Activated CD8-positive, alpha-beta memory T cell treated with anti-CD3 and anti-CD28 coated beads for 1 hour (primary cell): ENCODE data around the gene TMSB4Y.

Experiments used
- DNase-seq, 2 donors: peaks; one replicate each; pipeline ENCODE4 v3.0.0-alpha.2; 2020; ENCODE audit warnings: low read depth in 1 of 2; ENCODE audit errors: extremely low read depth in 1 of 2

Gene TMSB4Y

DNA sequence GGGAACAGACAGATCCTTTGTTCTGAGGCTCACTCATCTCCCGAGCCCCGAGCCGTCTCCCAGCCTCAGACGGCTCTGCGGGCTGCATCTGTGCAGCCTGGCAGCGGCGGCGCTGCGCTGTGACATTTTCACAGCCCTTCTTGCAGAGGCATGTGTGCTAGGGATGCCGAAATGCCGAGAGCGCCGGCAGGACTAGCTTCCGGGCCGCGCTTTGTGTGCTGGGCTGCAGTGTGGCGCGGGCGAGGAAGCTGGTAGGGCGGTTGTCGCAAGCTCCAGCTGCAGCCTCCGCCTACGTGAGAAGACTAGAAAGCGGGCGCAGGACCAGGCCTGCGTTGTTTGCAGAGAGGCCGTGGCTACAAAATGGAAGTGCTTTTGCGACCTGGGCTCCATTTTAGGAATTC, at the start of gene TMSB4Y:
Gene TMSB4Y (plus strand): TSS at position 332 of the 401 bp plus-strand sequence.
- peak in 1 of 2 donors; percentile 50 for DNase-seq

DNA sequence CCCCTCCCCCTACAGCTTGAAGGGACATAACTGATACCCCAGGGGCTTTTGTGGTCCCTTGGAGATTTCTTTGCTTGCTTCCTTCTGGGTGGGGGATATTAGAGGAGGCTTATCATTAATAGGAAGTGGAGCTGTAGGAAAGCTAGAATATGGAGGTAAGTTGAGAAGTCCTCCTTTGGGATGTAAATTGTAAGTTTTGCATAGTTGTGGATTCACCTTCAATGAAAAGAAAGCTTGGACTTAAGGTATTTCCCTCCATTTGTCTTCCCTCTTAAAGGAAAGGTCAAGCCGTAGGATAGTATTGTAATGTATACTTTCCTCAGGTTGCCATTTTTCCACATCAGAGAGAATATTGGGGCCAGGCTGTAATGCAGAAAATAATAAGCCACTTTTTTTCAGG, 39.5 kb upstream of the TMSB4Y start:
- no peak for DNase-seq

DNA sequence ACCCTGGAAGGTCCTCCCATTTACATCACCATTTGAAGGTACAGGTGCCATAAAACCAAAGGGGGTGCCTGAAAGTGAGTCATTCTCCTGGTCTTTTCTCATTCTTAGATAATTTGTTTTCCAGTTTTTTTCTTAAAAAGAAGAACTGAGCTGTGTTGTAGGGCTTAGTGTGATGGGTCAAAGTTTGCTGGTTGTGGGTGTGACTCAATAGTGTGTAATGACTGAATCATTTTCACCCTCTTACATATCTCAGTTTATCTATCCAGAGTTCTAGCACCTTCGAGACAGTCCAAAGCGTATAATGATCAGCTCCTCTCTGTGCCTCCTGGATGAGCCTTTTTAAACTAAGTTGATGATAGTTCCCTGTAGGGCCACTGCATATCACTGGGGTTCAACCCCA, 32.6 kb upstream of the TMSB4Y start:
- no peak for DNase-seq

DNA sequence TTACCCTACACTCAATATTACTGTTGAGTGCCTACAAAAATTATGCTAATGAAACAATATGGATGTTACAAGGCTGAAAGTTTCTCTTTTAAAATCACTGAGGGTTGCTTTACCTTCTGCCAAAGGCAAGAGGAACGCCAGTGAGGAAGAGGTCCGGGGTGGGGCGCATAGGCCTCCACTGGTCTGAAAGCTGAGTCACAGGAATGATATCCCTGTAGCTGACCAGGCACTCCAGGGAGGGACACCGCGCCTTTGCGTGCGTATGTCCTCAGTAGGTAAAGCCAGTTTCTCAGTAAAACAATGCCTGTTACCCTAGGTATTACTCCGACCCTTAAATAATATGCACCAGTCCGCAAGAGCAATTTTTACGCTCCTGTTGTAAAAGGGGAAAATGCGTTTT, 1.4 kb upstream of the TMSB4Y start:
- no peak for DNase-seq

DNA sequence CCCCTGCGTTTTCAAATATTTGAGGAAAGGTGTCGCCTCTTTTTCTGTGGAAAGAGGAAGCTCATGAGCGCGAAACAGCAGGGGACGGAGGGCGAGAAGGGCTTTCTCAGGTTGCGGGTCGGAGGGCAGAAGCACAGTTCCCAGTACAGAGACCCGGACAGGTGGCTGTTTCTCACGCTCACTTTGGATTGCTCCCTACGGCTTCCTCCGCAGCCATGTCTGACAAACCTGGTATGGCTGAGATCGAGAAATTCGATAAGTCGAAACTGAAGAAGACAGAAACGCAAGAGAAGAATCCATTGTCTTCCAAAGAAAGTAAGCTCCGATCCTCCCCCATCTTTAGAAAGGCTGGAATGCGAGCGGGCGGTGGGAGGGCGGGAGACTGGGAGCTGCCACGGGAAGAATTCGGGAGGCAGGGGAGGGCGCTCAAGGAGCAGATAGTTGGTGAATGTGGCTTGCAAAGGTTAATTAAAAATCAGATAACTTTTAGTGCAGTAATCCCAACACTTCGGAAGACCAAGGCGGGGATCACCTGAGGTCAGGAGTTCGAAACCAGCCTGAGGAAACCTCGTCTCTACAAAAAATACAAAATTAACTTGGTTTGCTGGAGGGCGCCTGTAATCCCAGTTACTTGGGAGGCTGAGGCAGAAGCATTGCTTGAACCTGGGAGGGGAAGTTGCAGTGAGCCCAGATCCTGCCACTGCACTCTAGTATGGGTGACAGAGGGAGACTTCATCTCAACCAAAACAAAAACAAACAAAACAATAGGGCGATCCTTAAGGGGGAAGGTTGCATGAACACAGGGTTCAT, 627 bp downstream of the TMSB4Y start:
- DNase-seq = no peak

- DNase-seq = no peak
These were observed 1.5 kb downstream of the TMSB4Y start for GRCh38 chrY:13705197-13705596.

- DNase-seq = no peak
These were observed 4.3 kb downstream of the TMSB4Y start for GRCh38 chrY:13708038-13708437.

DNA sequence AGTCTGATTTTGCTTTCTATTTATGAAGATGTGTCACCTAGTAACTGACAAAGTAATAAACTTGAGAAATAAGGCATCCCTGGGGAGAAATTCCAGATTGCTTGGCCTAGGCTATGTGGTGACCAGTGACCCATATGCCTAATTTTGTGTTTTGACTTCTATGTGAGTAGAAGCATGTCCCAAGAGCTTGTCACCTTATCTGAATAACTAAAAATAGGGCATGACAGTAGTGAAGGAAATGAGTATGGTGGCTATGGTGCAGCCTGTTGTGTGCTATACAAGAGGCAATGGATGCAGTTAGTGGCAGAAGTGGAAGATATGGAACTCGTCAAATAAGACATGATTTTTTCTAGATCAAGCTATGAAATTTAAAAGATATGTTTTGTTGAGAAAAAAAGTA, 15.3 kb downstream of the TMSB4Y start:
- DNase-seq = no peak

DNA sequence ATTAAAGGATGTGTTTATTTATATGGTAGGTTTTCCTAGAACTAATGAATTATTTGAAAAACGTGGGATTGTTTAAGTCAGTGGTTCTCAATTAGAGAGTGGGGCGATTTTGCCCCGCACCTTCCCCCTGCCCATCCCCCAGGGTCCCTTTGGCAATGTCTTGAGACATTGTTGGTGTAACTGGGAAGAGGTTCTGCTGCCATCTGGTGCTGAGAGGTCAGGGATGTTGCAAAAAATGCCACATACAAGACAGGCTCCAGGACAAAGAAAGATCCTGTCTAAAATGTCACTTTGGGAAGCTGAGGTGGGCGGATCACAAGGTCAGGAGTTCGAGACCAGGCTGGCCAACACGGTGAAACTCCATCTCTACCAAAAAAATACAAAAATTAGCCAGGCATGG, 25.8 kb downstream of the TMSB4Y start:
- DNase-seq = no peak

DNA sequence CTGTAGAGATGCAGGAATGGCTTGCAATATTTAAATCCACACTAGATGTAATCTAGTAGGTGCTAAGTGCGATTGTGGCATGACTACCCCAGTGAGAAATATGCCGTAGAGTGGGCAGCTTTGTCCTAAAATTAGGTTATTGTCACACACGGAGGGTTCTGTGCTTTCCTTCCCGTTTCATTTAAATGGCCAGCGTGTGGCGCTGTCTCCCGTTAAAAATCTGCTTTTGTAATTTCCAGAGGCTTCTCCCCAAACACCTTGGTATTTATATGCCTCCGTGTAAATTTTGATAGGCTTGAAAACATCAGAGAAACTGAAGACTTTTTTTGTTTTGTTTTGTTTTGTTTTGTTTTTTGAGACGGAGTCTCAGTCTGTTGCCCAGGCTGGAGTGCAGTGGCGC, 34.9 kb downstream of the TMSB4Y start:
- DNase-seq = no peak

GRCh38 chrY:13751289-13752071, 47.8 kb downstream of the TMSB4Y start:
- no peak for DNase-seq

GRCh38 chrY:13754661-13755060, 51.0 kb downstream of the TMSB4Y start:
- DNase-seq = no peak
